IMR-90 (cell line): ENCODE measurements around the gene SEC14L6. TPM values are rescaled to one million over a fixed set of nuclear protein-coding genes. Genes with fewer than 3 reads are reported as not detected.

Experiments used
- ATAC-seq: fragments of 200-7000 bp; cut with Tn5 transposase; 2 replicates; pipeline ENCODE4 v1.9.1; 2020; ENCODE audit warnings: low read depth, mild to moderate bottlenecking, moderate library complexity
- BruUV-seq: library from RNA; stranded (reverse); fragments of 400-500 nt; replicated peaks from 2 replicates; lab custom pipeline; 2021; lab: Mats Ljungman, UMichigan
- CTCF ChIA-PET: fragments of 300-600 bp; formaldehyde crosslinking; extraction: SDS; loops from one replicate; lab custom pipeline; 2021; ENCODE audit warnings: antibody characterized with exemption; lab: Yijun Ruan, JAX
- POLR2A ChIA-PET: fragments of 300-600 bp; sonication (Branson Sonifier 250); formaldehyde crosslinking; loops from one replicate; lab custom pipeline; 2022; ENCODE audit warnings: antibody characterized with exemption; ENCODE audit not compliant: unreplicated experiment; lab: Charles Lee
- DNase-seq: peaks from one replicate; pipeline ENCODE4 v3.0.0; 2013
- H2AFZ ChIP-seq: replicated peaks from 2 replicates; pipeline ENCODE3; 2013; ENCODE audit warnings: low read length, mild to moderate bottlenecking; ENCODE audit not compliant: poor library complexity
- H2AK5ac ChIP-seq: 2 replicates; pipeline ENCODE4 v1.6.1; 2013; ENCODE audit warnings: low read depth, low read length, inconsistent platforms
- H2AK9ac ChIP-seq: replicated peaks from 2 replicates; pipeline ENCODE3; 2013; ENCODE audit warnings: mild to moderate bottlenecking, low read depth, low read length, moderate library complexity; ENCODE audit not compliant: poor library complexity
- H2BK120ac ChIP-seq: 2 replicates; pipeline ENCODE4 v1.6.1; 2013; ENCODE audit warnings: low read depth, low read length, inconsistent platforms
- H2BK15ac ChIP-seq: 3 replicates; pipeline ENCODE4 v1.6.1; 2013; ENCODE audit warnings: low read depth, low read length, inconsistent platforms
- H2BK20ac ChIP-seq: 2 replicates; pipeline ENCODE4 v1.6.1; 2013; ENCODE audit warnings: low read depth, mild to moderate bottlenecking, inconsistent platforms, low read length, moderate library complexity
- H2BK5ac ChIP-seq: 2 replicates; pipeline ENCODE4 v1.6.1; 2013; ENCODE audit warnings: mild to moderate bottlenecking, low read depth, low read length, inconsistent platforms; ENCODE audit not compliant: poor library complexity, severe bottlenecking
- H3K14ac ChIP-seq: replicated peaks from 2 replicates; pipeline ENCODE4 v1.6.1; 2013; ENCODE audit warnings: low read depth, low read length, inconsistent platforms
- H3K18ac ChIP-seq: 2 replicates; pipeline ENCODE4 v1.6.1; 2013; ENCODE audit warnings: low read depth, low read length, control low read depth
- H3K23ac ChIP-seq: 2 replicates; pipeline ENCODE4 v1.6.1; 2013; ENCODE audit warnings: low read depth, low read length, inconsistent platforms
- H3K27ac ChIP-seq: 2 replicates; pipeline ENCODE4 v1.5.1; 2013; ENCODE audit warnings: mild to moderate bottlenecking, control low read depth, low read length; ENCODE audit not compliant: insufficient read depth
- H3K27me3 ChIP-seq: 2 replicates; pipeline ENCODE4 v1.6.1; 2013; ENCODE audit warnings: low read length; ENCODE audit not compliant: control insufficient read depth, insufficient read depth
- H3K36me3 ChIP-seq: 2 replicates; pipeline ENCODE4 v1.6.1; 2013; ENCODE audit warnings: low read length, mixed read lengths; ENCODE audit not compliant: control insufficient read depth, insufficient read depth
- H3K4ac ChIP-seq: 2 replicates; pipeline ENCODE4 v1.6.1; 2013; ENCODE audit warnings: low read depth, low read length, inconsistent platforms
- H3K4me1 ChIP-seq: 2 replicates; pipeline ENCODE4 v1.6.1; 2013; ENCODE audit warnings: low read length, mixed read lengths; ENCODE audit not compliant: control insufficient read depth, insufficient read depth
- H3K4me2 ChIP-seq: 2 replicates; pipeline ENCODE4 v1.6.1; 2013; ENCODE audit warnings: low read depth, mild to moderate bottlenecking, control low read depth, low read length, moderate library complexity
- H3K4me3 ChIP-seq: 2 replicates; pipeline ENCODE4 v1.5.1; 2013; ENCODE audit warnings: low read depth, mild to moderate bottlenecking, control low read depth, low read length, moderate library complexity; ENCODE audit not compliant: insufficient read depth
- H3K56ac ChIP-seq: 2 replicates; pipeline ENCODE4 v1.6.1; 2013; ENCODE audit warnings: low read length, inconsistent platforms; ENCODE audit not compliant: insufficient read depth; ENCODE audit errors: extremely low read depth
- H3K79me1 ChIP-seq, 2 experiments: 2 replicates each; pipeline ENCODE4 v1.6.1; 2013; ENCODE audit warnings: low read length in 2 of 2, inconsistent platforms in 1 of 2, low read depth in 1 of 2
- H3K9ac ChIP-seq: 2 replicates; pipeline ENCODE4 v1.6.1; 2013; ENCODE audit warnings: low read depth, low read length, control low read depth
- H3K9me1 ChIP-seq: 2 replicates; pipeline ENCODE4 v1.6.1; 2013; ENCODE audit warnings: low read length, inconsistent platforms; ENCODE audit not compliant: insufficient read depth
- H3K9me3 ChIP-seq: 2 replicates; pipeline ENCODE4 v1.6.1; 2013; ENCODE audit warnings: low read length; ENCODE audit not compliant: control insufficient read depth, insufficient read depth
- H4K20me1 ChIP-seq: 2 replicates; pipeline ENCODE4 v1.6.1; 2013; ENCODE audit warnings: low read length, inconsistent platforms; ENCODE audit not compliant: insufficient read depth
- H4K5ac ChIP-seq: 2 replicates; pipeline ENCODE4 v1.6.1; 2013; ENCODE audit warnings: mild to moderate bottlenecking, low read depth, low read length, control low read depth
- H4K8ac ChIP-seq, 2 experiments: 2 replicates each; pipeline ENCODE4 v1.6.1; 2013; ENCODE audit warnings: low read depth in 2 of 2, low read length in 2 of 2, control low read depth in 1 of 2, inconsistent platforms in 1 of 2
- H4K91ac ChIP-seq: 2 replicates; pipeline ENCODE4 v1.6.1; 2013; ENCODE audit warnings: low read depth, low read length, inconsistent platforms; ENCODE audit not compliant: insufficient read depth
- BHLHE40 ChIP-seq: fragments of 150-350 bp; IDR thresholded peaks from 2 replicates; pipeline ENCODE4 v1.6.1; 2016; ENCODE audit warnings: mild to moderate bottlenecking, low read depth, low read length
- CEBPB ChIP-seq: IDR thresholded peaks from 2 replicates; pipeline ENCODE4 v1.6.1; 2012; ENCODE audit warnings: low read depth, low read length, improper control_type of control experiment
- CHD1 ChIP-seq: IDR thresholded peaks from 2 replicates; pipeline ENCODE4 v1.6.1; 2012; ENCODE audit warnings: low read depth, low read length, improper control_type of control experiment
- ELK1 ChIP-seq: fragments of 150-350 bp; IDR thresholded peaks from 2 replicates; pipeline ENCODE4 v1.6.1; 2016; ENCODE audit warnings: low read depth, mild to moderate bottlenecking, low read length, moderate library complexity, borderline replicate concordance
- FOS ChIP-seq: fragments of 150-350 bp; IDR thresholded peaks from 2 replicates; pipeline ENCODE4 v1.6.1; 2016; ENCODE audit warnings: low read depth, low read length
- MAFK ChIP-seq: IDR thresholded peaks from 2 replicates; pipeline ENCODE4 v1.6.1; 2012; ENCODE audit warnings: low read depth, low read length, improper control_type of control experiment
- MAZ ChIP-seq: IDR thresholded peaks from 2 replicates; pipeline ENCODE4 v1.6.1; 2012; ENCODE audit warnings: low read depth, mild to moderate bottlenecking, low read length, improper control_type of control experiment, moderate library complexity, borderline replicate concordance
- MXI1 ChIP-seq: IDR thresholded peaks from 2 replicates; pipeline ENCODE4 v1.6.1; 2012; ENCODE audit warnings: low read depth, mild to moderate bottlenecking, low read length, moderate library complexity, borderline replicate concordance
- NFE2L2 ChIP-seq: fragments of 150-350 bp; IDR thresholded peaks from 2 replicates; pipeline ENCODE4 v1.6.1; 2016; ENCODE audit warnings: low read depth, mild to moderate bottlenecking, low read length
- POLR2A ChIP-seq: IDR thresholded peaks from 2 replicates; pipeline ENCODE4 v1.6.1; 2012; ENCODE audit warnings: mild to moderate bottlenecking, low read depth, low read length
- RAD21 ChIP-seq: IDR thresholded peaks from 2 replicates; pipeline ENCODE4 v1.6.1; 2012; ENCODE audit warnings: low read length, improper control_type of control experiment
- RCOR1 ChIP-seq: IDR thresholded peaks from 2 replicates; pipeline ENCODE4 v1.6.1; 2012; ENCODE audit warnings: mild to moderate bottlenecking, low read length, improper control_type of control experiment; ENCODE audit not compliant: insufficient replicate concordance
- RFX5 ChIP-seq: IDR thresholded peaks from 2 replicates; pipeline ENCODE4 v1.8.0; 2012; ENCODE audit warnings: low read depth, mild to moderate bottlenecking, low read length, moderate library complexity
- SMC3 ChIP-seq: fragments of 150-350 bp; IDR thresholded peaks from 2 replicates; pipeline ENCODE4 v1.6.1; 2016; ENCODE audit warnings: low read depth, mild to moderate bottlenecking, antibody characterized with exemption, low read length, moderate library complexity
- USF2 ChIP-seq: fragments of 150-350 bp; IDR thresholded peaks from 2 replicates; pipeline ENCODE4 v1.6.1; 2017; ENCODE audit warnings: mild to moderate bottlenecking, antibody characterized with exemption, low read length, low read depth
- WGBS, 2 experiments: methylation state at CpG; one replicate each; pipeline versions ENCODE4 v1.1.5 to v1.1.7; 2013; ENCODE audit warnings: missing lambda C conversion rate in 2 of 2; ENCODE audit not compliant: insufficient read length in 1 of 2; ENCODE audit errors: extremely low coverage in 2 of 2; 5-methylcytosine and 5-hydroxymethylcytosine counted together
- dilution Hi-C: fragments of 300-500 bp; cut with HindIII; formaldehyde crosslinking; loops from one replicate; pipeline ENCODE4 v1.14.3; 2018; ENCODE audit warnings: low sequenced_read_pairs; ENCODE audit not compliant: unreplicated experiment
- in situ Hi-C: fragments of 300-500 bp; cut with MboI; formaldehyde crosslinking; loops from 3 replicates; pipeline ENCODE4 v1.14.3; 2019; ENCODE audit warnings: low sequenced_read_pairs, inconsistent platforms, mixed read lengths
- intact Hi-C: fragments of 100-400 bp; cut with micrococcal nuclease; formaldehyde crosslinking; loops from 2 replicates; pipeline ENCODE4 v1.10.0; 2022
- polyA plus RNA-seq, 3 experiments: library from polyadenylated mRNA; depleted of rRNA; stranded (reverse); fragments of >200 nt; gene quantifications; 2 replicates each; pipeline ENCODE4 v1.2.3, GENCODE V29; 2012; ENCODE audit warnings: low replicate concordance in 1 of 3
- total RNA-seq: library from RNA; depleted of rRNA; stranded (reverse); fragments of >200 nt; gene quantifications from 2 replicates; pipeline ENCODE4 v1.2.3, GENCODE V29; 2012
- TF ChIP-seq, protein P1 (sequence below): conservative IDR thresholded peaks from 2 replicates; pipeline ENCODE4 v1.5.1; 2012; ENCODE audit warnings: mild to moderate bottlenecking, low read depth, low read length, improper control_type of control experiment

Gene SEC14L6
- total and polyA plus RNA-seq, 2 of the 4 experiments (the other 2 are of a cell fraction) = 0.09 TPM; not detected in 1

DNA sequence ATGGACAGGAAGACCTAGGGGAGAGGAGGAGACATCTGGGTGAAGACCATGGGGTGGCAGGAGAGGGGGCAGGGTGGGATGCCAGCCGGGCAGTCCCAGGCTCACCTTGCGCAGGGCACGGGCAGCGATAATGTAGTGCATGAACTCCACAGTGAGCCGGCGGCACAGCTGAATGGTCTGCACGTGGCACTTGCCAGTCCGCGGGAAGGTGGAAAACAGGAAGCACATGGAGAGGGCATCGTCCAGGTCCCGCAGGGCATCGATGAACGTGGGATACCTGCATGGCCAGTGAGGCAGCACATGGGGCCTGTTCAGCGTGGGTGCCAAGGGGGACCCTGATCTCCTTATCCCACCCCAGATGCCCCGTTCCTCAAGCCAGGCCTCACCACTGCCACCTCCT, 37.9 kb upstream of the SEC14L6 start:
- no peak overlapping the region for H4K8ac ChIP-seq
- WGBS, 2 experiments = 97% methylated on average over 11 of the region's 15 CpGs; no CpG with 5 or more reads in 1 of the 2 experiments
- H2AK9ac ChIP-seq = no peak overlapping the region
- H4K91ac ChIP-seq = no peak overlapping the region
- ATAC-seq (no peak), DNase-seq (no peak)
- in situ Hi-C loops (no loop called here), intact Hi-C loops (no loop called here), dilution Hi-C loops (no loop called here)
- H2BK20ac ChIP-seq = no peak overlapping the region
- no peak overlapping the region for H4K5ac ChIP-seq
- H3K23ac ChIP-seq = no peak overlapping the region
- H2AK5ac ChIP-seq = no peak overlapping the region
- no peak overlapping the region for H3K27ac ChIP-seq
- POLR2A ChIA-PET = no interaction called here
- no TSS peak for BruUV-seq
- CTCF ChIA-PET = no interaction called here
- no peaks in the 10 kb centered on the region for H3K4me1 ChIP-seq
- H2AFZ ChIP-seq = no peak overlapping the region
- peaks cover 94% of the 10 kb centered on the region for H3K36me3 ChIP-seq
- H3K9me3 ChIP-seq = no peaks in the 10 kb centered on the region
- no peak overlapping the region for H2BK120ac ChIP-seq
- H3K79me1 ChIP-seq = peaks cover 14 to 20% of the 10 kb centered on the region in 2 experiments
- TF ChIP-seq SMC3 (no peak), MXI1 (no peak), RCOR1 (no peak), RFX5 (no peak), FOS (no peak), CEBPB (no peak), USF2 (no peak), MAFK (no peak), POLR2A (no peak), RAD21 (no peak), NFE2L2 (no peak), MAZ (no peak), BHLHE40 (no peak), ELK1 (no peak), CHD1 (no peak)
- TF ChIP-seq, protein P1, sequence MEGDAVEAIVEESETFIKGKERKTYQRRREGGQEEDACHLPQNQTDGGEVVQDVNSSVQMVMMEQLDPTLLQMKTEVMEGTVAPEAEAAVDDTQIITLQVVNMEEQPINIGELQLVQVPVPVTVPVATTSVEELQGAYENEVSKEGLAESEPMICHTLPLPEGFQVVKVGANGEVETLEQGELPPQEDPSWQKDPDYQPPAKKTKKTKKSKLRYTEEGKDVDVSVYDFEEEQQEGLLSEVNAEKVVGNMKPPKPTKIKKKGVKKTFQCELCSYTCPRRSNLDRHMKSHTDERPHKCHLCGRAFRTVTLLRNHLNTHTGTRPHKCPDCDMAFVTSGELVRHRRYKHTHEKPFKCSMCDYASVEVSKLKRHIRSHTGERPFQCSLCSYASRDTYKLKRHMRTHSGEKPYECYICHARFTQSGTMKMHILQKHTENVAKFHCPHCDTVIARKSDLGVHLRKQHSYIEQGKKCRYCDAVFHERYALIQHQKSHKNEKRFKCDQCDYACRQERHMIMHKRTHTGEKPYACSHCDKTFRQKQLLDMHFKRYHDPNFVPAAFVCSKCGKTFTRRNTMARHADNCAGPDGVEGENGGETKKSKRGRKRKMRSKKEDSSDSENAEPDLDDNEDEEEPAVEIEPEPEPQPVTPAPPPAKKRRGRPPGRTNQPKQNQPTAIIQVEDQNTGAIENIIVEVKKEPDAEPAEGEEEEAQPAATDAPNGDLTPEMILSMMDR = no peak
- H3K4me3 ChIP-seq = no peak overlapping the region
- no peak overlapping the region for H3K4ac ChIP-seq
- H2BK15ac ChIP-seq = no peak overlapping the region
- H3K14ac ChIP-seq = no peak overlapping the region
- H3K27me3 ChIP-seq = no peaks in the 10 kb centered on the region
- H3K56ac ChIP-seq = no peak overlapping the region
- H4K20me1 ChIP-seq = peaks cover 9% of the 10 kb centered on the region; the same call in 1 of the 2 replicates
- no peak overlapping the region for H3K4me2 ChIP-seq
- H3K9ac ChIP-seq = no peak overlapping the region
- H3K9me1 ChIP-seq = no peaks in the 10 kb centered on the region
- H3K18ac ChIP-seq = no peak overlapping the region
- H2BK5ac ChIP-seq = no peak overlapping the region
